ENCODE measurements around the gene MMP24OS.
"Not testable (repeated sequence)": the region's sequence is repeated elsewhere in the genome, so short reads cannot be mapped to it uniquely, and the experiment has no call there.

Gene MMP24OS

DNA sequence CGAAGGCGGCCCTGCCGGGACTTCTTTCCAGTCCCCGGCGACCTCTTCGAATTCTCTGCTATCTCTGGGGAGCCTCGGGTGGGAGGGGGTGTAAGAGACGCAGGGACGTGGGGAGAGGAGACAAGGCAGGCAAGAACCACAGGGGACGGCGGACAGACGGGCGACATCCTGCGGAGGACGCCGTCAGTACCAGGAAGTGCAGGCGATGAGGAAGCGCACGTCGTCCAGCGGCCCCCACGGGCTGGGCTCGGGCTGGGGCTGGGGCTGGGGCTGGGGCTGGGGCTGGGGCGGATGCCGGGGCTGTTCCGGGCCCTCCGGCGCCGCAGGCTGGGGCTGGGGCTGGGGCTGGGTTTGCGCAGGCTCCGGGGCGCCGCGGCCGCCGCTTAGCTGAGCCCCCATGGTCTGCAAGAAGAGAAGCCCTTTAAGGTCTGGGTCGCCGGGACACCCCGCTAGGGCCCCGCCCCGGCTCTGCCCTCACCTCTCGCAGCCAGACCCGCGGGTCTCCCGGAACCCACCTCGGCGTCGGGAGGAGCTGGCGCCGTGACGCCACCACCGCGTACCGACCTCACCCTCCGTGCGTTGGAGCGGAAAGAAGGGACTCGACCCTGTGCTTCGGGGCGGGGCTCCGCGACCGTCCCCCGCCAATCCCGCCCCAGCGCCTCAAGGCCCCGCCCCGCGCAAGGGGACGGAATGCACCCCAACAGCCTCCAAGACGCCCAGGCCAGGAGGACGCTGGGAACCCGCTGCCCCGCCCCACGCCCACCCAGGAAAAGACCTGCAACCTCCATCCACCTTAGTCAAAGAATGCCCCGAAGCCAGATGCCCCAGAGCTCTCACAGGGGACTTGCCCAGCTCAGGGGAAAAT lies at the start of gene MMP24OS:
Gene MMP24OS, minus strand, starts transcription at position 592 of the 865 bp plus-strand sequence. Its CDS starts 193 bp downstream, at position 399.
- DNase-seq, result no peak

DNA sequence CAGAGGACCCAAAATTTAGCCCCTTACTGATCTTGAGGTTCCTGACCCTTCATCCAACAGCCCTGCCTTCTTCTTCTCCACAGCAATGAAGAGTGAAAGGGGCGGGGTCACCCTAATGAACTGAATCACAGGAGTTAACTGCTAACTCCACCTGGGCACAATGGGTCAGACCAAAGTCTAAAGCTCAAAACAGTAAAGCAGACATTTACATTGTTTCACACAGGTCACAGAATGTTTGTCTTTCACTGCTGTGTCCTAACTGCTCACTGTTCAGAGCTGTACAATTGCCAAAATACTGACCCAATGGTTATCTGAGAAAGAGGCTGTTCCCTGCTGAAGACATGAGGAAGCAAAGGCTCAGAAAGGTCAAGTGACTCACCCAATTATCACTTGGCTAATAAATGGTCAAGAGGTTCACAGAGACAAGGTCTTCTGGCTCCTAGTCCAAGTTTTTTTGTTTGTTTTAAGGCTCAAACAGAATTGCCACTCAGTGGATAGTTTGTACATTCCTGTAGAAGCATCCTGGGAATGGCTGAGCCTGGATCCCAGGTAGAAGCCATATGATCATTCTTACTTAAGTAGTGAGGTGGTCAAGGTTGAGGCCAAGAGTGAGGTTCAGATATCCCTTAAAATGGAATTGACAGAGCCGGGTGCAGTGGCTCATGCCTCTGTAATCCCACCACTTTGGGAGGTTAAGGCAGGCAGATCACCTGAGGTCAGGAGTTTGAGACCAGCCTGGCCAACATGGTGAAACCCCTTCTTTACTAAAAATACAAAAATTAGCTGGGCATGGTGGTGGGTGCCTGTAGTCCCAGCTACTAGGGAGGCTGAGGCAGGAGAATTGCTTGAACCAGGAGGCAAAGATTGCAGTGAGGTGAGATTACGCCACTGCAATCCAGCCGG lies 49.4 kb upstream of the MMP24OS start:
- no peak for DNase-seq

- DNase-seq, result no peak
These were observed 48.8 kb upstream of the MMP24OS start for GRCh38 chr20:35326740-35327073.

DNA sequence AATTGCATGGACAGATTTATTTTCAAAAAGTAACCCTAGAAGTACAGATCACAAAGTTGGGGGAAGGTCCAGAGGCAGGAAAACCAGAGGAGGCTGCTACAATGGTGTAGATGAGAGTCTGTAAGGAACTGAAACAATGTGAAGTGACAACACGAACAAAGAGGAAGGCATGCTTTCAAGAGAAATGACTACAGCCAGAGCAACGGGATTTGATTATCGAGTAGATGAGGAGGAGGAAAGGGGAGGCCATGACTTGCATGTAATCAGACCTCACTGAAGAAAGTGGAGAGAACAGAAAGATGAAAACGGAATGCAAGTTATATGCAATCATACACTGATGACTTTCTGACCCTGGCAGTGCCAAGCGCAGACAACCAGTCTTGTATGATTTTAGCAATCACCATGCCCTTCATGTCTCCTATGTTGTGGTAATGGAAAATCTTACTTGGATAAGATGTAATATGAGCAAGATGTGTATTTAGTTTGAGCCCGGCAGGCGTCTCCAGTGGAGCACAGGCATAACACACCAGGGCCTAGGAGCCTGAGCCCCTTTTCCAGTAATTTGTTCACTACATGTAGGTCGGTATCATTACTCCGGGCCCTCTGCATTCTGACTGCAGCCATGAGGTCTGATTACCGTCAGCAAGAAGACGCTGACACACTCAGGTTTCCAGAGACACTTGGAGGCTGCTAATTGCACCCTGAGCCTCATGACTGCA lies 48.3 kb upstream of the MMP24OS start:
- no peak for DNase-seq

DNA sequence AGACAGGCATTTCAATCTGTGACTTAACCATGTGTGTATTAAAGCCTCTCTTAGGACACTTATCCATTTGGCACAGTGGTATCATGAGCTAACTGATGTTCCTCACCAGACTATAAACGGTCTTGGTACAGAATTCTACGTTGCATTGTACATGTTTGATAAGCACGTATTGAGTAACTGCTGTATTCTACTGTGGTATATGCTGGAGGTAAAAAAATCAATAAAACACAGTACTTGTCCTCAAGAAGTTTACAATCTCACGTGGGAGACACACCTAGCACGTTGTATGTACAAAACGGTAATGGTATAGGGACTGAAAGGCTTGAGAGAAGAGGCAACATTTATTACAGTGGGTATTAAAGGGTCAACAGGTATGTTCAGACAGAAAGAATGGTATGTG lies 47.5 kb upstream of the MMP24OS start:
- DNase-seq, result no peak

GRCh38 chr20:35320396-35321126 lies 42.6 kb upstream of the MMP24OS start:
- DNase-seq, result no peak

DNA sequence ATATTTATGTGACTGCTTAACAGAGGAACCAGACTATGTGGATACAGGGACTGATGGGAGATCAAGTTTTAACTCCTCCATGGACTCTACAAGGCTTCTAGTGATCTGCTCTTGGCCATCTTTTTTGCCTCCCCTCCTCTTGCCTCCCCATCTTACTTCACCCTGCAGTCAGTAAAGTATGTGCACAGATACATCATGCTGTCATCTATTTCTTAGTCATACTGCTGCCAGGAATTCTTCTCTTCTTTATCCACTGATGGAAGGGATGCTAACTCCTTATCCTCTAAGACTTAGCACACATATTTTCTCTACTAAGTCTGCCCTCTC lies 41.9 kb upstream of the MMP24OS start:
- no peak for DNase-seq

DNA sequence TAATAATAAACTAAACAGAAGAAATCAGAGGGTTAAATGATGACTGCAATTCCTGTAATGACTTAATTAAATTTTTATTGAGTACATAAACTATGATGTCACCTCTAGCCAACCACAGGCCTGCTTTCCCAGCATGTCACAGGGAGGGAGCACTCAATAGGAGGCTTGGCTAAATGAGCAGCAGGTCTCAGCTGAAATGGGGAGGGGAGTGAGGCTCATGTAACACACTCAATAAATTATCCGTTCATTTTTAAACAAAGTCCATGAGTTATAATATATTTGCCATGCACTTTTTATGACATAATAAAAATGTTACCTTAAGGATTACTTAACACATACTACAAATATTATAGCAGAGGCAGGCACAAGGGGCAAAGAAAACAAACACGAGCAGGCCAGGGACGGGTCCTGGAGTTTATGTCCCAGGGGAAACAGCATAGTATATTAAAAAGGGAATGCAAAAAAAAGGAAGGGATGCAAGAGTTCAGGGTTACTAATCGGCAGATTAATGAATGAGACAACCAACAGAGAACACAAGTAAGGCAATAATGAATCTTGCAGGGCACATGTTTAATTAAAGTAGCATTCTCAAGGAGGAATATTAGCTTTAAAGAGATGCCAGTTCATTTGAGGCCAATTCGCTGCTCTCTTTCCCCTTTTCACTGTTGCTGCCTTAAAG lies 41.4 kb upstream of the MMP24OS start:
- no peak for DNase-seq

- no peak for DNase-seq
These were observed 40.7 kb upstream of the MMP24OS start for GRCh38 chr20:35318502-35319157.

DNA sequence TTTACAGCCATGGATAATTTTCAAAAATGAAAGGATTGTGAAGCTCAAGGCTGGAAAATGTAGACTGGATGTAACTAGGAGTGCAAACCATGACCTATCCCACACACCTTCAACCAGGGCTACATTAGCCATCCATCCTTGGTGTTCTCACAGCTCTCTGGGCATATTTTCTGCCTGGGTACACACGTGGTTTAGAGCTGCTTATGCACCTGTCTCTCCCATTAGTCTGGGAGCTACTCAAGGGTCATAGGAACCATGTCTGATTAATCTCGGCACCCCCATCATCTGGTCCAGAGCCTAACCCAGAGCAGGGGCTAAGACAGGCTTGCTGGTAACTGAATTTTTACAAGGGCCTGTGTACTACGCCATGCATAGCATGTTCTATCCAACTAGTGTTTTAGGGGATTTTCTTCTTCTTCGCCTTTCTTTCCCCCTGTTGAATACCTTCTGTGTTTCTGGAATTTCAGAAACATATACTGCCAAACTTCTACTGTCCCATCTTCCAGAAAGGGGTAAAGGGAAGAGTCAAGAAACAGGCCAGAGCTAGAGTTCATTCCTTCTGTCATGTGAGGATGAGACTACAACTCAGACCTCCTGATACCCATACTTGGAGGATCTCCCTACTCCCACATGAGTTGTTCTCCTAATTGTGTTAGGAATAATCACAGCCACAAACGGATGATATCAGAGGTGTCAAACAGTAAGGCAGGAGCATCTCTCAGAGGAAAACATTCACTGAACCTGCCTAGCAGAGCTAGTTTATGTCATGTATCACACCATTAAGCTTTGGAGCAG lies 39.7 kb upstream of the MMP24OS start:
- DNase-seq, result no peak

- DNase-seq, result no peak
These were observed 38.2 kb upstream of the MMP24OS start for GRCh38 chr20:35316086-35316485.

DNA sequence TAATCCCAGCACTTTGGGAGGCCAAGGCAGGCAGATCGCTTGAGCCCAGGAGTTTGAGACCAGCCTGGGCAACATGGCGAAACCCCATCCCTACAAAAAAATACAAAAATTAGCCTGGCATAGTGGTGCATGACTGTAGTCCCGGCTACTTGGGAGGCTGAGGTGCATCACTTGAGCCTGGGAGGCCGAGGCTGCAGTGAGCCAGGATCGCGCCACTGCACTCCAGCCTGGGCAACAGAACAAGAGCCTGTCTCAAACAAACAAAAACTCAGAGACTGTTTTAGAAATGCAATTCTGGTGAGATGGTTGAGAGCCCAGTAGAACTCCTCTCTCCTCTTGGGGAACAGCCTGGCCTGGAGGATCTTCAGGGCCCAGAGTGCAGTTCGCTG lies 37.7 kb upstream of the MMP24OS start:
- DNase-seq, result not testable (repeated sequence)

DNA sequence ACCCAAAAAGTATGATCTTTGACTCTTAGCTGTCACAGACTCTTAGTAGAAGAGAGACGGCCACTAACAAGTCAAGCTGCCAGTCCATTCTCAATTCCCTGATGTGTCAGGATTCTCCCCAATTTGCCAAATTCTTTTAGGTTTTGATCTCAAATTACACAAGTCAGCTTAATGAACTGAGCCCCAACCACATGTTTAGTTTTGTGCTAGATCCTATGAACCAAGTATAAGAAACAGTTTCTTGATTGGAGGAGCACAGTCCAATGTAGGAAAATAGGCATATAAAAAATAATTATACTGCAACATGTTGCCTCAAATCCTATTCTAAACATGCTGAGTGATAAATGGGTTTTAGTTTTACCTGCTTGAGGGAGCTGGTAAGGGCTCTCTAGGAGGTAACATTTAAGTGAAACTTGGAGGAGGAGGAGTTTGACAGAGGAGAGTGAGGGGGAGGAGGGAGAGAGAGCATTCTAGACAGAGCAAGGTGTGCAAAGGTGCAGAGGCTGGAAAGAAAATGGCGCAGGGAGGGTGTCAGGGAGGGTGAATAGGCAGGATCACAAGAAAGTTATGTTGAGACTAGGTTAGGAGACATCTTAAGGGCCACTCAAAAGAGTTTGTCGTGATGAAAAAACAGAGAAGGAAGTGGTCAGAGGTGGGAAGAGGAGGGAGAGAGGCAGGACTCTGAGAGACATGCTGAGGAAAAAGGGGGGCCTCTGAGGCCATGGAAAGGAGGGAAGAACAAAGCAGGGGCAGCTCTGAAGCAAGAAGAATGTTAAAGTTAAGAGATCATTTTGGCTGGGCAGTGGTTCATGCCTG lies 37.1 kb upstream of the MMP24OS start:
- DNase-seq, result no peak

DNA sequence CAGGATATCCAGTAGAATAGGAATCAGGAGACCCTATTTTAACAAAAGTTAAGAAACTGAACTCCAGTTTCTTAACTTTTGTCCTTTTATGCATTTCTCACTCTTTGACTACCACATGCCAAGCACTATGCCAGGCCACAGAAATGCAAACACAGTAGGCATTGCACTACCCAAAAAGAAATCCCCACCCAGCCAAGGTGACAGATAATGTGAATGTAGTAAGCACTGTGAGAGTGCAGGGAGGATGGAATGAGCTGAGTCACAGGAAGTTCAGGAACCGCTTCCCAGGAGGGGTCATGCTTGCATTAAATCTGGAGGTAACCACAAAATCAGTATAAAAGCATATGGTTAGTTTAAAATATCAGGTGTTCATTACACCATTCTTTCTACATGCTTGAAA lies 34.4 kb upstream of the MMP24OS start:
- DNase-seq, result no peak

DNA sequence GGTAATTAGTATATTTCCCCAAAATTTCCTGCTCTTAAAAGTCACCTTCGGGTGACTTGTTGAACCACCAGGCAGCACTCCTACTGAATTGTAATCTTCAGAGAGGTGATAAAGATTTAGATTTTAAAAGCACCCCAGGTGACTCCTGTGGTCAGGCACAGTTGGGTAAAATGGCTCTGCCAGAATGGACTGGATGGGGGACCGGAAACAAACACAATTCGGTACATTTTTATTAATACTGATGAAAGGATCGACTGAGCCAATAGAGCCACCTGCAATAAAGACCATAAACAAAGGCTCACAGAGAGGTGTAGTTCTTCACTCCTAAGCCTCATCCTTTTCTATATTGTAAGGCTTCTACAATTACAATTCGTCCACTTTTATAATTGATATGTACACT lies 33.9 kb upstream of the MMP24OS start:
- no peak for DNase-seq

GRCh38 chr20:35311409-35311808 lies 33.5 kb upstream of the MMP24OS start:
- DNase-seq, result no peak

DNA sequence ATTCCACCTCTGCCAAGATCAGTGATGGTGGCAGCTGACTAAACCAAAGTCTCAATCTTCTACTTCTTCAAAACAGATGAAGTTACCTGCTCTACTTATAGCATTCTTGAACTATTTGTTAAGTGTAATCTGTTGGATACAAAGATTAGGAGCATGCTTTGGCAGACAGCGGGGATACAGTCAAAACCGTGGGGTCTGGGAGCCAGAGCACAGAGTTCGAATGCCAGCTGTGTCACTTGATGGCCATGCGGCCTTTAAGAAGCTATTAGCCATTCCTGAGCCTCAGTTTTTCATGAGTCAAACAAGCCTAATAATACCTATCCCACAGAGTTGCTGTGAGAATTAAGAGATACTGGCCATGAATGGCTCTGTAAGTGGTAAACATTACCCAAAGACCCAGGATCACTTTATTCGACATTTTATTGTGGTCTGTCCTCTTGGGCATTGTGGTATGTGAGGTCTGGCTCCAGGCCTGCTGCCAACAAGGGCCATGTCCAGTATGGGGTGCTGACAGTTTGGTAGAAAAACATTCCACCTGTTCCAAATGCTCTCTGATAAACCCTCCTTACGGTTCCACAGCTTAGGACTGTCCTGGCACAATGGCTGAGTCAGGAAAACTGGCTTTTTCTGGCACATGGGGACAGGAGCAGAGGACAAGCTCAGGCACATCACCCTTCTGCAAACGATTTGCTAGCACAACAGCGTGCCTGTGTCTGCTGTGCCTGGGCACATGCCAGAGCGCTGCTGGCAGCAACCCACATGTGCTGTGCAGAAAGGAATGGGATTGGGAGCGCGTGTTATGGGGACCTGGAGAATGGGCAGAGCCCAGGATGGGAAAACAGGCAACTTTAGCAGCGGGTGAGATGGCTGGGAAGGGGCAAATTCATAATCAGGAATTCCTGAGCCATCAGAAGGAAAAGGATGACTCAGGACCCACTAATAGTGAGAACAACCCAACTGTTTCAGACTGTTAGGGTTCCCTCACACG lies 30.0 kb upstream of the MMP24OS start:
- DNase-seq, result no peak

DNA sequence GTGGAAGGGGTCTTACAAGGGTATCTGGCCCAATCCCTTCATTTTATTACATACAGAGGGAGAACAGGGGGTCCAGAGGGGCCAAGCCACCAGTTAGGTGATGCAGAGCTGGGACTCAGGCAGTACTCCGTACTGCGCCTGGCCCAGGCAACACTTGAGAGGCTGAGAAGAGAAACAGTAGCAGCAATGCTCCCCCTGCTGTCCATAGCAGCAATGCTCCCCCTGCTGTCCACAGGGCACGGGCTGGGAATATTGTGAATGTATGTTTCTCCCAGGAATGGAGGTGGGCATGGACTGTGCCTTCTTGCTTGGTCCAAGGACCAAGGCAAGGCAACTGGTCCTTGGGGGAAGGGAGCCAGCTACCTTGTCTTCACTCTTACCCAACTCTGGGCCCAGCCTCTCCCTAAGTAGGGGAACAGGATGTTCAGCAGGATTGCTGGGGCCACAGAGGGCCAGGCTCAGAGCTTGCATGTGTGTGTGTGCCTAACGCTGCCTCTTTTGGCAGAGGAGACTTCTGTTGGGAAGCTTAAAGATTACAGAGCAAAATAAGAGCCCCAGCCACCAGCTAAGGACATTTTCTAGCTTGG lies 29.1 kb upstream of the MMP24OS start:
- DNase-seq, result no peak
